DMS 273 treated with DMSO at 0.1 percent for 48 hours (cell line): ENCODE results near the gene CAPN12.

Source experiments
- DNase-seq: peaks from one replicate; lab custom pipeline; 2025; lab: John Stamatoyannopoulos, UW

The CAPN12 gene

DNA sequence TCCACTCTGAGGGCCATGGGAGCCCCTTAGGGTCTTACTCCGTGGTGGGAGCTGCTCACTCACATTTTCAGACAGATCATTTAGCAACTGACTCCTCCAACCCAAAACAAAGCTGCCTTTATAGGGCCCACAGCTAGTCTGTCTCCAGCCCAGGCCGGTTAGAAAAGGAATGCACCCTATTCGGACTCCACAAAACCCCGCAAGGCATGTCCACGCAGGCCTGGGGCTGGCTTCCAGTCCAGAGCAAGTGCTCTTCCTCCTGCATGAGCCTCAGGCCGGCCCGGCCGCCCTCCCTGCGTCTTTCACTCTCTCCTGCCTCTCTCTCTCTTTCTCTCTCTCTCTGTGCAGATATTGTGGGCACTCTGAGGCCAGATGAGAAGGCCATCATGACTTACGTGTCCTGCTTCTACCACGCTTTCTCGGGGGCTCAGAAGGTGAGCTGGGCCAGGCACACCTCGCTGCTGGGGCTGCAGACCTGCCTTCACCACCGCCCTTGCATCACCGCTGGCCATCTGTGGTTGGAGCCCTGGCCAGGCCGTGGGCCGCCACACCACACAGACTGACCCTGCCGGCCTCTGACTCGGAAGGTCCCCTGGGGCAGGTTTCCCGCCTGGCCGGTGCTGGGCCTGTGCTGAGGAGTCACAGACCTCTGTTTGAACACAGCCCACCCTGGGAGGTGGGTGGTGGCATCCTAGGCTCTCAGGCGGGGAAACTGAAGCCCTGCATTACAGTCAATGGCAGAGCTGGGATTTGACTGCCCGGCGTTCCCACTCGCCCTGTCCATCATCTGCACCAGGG lies 33.1 kb downstream of the CAPN12 start:
- no peak for DNase-seq

DNA sequence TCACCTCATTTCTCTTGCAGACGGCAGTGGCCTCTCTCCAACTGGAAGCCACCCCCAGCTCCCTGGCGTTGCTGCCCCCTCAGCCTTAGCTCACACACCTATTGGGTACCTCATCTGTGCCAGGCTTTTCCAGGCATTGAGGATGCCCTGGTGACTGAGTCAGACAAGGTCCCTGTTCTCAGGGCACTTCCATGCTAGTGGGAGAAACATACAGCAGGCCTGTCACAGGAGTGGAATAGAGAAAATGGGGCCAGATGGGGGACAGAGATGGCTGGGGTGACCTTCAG lies 33.9 kb downstream of the CAPN12 start:
- no peak for DNase-seq

DNA sequence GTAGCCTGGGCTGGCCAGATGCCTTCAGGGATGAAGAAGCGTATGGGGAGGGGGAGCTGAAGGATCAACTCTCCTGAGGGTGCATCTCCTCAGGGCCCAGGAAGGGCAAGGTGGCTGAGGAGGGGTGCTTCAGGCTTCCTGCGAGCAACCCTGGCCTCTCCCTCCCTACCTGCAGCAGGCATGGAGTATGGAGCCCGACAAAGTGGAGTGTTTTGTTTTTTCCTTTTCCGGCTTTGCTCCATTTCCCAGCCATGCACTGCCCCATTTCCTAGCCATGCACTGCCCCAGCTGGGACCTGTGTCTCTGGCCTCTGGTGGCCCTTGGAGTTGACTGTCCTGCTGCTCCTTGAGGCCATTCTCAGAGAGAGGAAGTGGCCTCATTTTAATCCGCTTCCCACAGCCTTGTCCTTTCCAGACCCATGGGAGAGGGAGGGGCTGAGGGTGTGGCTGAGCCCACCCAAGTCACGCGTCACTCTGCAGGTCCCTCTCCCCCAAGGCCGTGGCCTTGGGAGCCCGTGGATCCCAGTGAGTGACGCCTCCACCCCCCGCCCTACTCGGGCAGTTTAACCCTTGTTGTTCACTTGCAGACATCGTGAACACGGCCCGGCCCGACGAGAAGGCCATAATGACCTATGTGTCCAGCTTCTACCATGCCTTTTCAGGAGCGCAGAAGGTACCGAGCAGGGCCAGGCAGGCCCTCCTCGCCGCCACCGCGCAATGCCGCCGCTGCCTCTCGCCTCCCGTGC lies 34.4 kb downstream of the CAPN12 start:
- DNase-seq, result no peak

DNA sequence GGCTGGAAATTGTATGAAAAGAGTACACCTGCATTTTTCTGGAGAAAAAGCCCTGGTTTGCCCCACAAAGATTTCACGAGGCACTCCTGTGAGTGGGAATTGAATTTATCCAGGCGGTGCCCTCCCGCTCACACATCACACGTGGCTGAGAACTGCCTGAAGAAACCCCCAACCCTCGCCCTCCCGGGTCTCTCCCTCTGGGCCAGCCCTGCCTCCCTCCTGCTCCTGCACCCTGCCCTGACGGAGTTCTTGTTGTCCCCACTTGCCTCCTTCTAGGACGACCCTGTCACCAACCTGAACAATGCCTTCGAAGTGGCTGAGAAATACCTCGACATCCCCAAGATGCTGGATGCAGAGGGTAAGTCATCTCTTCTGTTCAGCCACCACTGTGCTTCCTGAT lies 35.2 kb downstream of the CAPN12 start:
- DNase-seq, result no peak

DNA sequence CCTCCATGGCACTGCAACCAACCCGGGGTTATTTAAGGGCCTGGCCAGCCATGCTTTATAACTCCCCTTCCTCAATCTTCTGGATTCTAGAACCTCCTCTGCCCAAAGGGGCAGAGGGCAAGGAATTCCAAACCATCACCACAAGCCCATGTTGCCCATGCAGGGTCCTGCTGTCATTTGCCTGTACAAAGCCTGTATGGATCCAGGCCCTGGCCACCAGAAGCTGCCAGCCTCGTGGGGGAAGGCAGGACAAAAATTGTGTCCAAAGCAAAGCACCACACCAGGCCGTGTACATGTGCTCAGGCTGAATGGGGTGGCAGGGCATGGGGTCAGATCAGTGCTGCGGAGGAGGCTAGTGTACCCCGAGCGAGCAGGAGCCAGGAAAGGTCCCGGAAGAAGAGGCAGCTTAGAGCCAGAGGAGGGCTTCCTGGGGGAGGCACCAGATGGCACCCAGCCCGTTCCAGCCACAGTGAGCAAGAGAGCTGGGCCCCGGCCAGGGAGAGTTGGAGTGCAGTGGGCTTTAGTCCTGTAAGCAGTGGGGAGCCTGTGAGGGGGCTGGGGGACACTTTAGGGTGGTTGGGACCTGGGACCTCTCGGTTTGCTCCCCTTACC lies 35.8 kb downstream of the CAPN12 start:
- no peak for DNase-seq

DNA sequence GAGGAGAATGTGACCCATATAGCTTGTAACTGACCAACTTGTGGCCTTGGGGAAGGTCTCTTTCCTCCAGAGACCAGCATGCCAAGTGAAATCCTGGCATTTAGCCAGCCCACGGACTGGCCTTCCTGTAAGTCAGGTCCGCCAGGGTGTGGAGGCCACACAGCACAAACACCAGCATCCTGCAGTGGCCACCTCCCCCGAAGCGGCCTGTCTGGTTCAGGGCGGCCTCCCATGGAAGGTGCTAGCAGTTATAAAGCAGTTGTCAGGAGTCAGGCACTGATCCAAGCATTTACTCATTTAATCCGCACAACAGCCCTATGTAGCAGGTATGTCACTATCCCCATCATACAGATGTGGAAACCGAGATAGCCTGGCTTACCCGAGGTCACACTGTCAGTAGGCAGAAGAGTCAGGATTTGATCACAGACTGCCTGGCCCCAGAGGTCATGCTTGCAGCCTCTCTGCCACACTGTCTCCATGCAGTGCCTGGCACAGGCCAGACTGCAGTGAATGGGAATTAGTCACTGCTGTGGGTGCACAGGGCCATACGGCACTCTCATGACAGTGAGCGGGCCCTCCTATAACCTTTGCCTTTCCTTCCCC lies 36.7 kb downstream of the CAPN12 start:
- DNase-seq, result no peak

DNA sequence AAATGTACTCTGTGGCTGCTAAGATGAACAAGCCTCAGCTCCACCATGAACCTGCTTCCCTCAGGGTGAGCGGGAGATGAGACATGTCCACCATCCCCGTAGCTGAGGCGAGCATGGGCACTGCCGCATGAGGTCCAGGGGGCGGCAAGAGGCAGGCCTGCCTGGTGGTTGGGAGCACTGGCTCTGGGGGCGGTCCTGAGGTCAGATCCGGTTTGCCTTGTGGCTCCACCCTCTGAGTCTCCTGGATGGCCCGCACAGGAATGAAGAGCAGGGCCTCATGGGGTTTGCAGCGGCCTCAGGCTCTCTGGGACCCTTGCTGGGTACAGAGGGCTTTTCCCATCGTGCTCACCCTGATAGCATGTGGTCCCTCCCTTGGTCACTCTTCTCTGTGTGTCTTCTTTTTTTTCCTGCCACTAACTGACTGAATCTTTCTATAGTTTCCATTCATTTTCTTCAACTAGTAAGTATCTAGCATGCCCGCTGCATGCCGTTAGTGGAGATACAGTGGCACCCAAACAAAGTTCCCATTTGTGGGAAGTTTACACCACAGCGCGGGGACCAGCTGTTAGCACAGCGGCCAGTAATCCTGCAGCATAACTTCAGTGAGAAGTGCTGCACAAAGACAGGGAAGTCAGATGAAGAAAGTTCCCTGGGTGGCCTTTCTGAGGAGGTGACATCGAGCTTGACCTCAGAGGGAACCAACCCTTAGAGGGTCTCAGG lies 37.3 kb downstream of the CAPN12 start:
- no peak for DNase-seq

DNA sequence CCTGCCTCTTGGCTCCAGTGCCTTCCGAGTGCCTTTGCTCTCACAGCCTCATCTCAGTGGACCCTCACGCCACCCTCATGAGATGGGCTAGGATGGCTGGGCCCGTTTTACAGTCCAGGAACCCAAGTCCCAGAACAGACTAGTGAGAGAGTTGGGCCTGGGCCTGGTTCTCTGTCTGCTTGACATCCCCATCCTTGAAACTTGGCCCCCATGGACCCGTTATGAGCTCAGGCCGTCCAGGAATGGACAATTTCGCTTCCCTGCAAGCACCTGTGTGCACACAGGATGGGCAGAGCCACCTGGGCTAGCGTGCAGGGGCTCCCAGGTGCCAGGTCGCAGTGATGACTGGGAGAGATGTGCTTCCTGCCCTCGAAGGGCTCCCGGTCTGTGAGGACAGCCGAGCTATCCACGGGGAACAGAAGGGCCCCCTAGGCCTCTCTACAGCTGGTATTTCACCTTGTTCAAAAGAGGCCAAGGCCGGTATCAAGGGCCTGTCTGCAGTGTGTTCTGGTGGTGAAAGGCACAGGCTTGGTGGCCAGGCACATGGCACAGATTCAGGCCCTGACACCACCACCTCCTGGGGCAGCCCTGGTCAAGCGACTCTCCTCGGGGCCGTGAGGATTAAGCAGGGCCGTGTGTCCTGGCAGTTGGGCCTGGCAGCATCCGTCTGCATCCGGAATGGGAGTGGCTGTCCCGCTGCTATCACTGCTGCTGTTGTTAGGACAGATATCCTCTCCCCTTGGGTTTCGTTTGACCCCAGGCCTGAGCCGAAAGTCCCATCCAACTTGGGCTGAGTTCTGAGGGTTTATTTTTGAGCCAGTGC lies 38.9 kb downstream of the CAPN12 start:
- DNase-seq, result no peak

DNA sequence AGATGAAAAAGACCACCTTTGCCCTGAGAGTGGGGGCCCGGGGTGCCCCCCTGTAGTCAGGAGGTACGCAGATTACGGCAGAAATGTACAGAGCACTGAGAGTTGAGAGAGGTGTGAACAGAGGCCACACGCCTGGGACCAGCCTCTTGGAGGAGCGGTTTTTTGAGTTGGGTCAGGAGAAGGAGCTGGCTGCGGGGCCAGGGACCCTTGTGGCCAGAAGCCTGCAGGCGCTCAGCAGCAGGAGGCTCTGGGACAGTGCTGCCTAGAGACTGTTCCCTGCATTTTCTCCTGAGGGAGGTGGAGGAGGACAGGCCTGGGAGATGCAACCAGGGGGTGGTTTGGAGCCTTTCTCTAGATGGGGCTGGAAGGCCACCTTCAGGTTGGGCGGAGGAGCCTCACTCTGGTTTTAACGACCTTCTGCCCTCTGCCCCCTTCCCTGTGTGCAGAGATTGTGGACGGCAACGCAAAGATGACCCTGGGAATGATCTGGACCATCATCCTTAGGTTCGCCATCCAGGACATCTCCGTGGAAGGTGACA lies 39.7 kb downstream of the CAPN12 start:
- no peak for DNase-seq

DNA sequence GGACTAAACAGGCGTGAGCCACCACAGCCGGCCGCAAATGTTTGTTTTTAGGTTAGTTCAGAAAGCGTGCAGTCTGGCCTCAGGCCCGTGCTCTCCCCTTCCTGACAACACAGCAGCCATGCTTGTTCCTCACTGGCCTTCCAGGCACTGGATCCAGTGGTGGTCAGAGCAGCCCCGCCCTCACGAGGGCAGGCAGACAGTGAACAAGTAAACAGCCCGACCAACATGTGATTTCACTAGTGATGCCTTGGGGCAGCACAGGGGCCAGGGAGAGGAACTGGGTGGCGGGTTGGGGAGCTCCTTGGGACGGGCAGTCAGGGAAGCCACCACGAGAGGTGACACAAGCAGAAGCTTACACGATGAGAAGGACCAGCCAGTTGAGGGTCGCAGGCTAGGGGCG lies 40.8 kb downstream of the CAPN12 start:
- no peak for DNase-seq

DNA sequence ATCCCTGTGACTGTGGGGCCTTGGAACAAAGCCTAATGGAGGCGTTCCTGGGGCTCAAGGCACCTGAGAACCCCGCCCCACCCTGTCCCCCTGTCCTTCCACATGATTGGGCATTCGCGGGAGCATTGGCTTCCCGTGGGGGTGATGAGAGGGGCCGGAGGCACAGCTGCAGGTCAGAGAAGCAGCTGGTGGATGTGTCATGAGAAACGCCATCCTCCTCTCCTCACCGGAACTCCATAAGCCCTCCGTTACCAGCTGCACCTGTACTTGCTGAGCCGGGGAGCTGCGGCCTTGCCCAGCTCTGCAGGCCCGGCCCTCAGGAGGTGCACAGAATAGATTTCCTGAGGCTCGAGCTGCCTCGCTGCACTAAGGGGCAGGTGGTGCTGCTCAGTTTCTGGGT lies 42.0 kb downstream of the CAPN12 start:
- DNase-seq, result no peak

DNA sequence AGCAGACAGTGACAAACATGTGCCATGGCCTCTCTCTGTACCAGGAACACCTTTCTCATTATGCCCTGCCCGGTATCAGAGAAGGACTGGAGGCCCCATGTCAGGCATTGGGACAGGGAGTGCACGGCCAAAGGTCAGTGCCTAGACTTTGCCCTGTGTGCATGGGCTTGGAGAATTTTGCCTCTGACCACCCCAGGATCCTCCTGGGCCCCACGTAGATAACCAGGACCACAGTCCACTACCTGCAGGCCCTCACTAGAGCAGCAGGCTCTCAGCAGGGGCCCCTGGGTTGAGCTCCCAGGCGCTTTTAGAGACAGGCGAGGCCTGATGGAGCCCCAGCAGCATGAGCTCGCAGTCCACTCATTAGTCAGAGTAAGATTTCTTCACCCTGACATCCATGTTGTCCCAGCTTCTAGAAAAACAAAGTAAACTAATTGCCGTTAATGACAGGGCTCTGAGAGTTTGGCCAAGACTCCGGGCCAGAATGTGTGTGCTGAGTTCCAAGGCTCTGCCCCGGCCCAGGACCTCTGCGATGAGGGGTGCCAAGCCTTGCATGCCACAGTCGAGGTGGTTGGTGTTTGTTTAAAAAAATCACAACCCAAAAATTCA lies 42.7 kb downstream of the CAPN12 start:
- no peak for DNase-seq

DNA sequence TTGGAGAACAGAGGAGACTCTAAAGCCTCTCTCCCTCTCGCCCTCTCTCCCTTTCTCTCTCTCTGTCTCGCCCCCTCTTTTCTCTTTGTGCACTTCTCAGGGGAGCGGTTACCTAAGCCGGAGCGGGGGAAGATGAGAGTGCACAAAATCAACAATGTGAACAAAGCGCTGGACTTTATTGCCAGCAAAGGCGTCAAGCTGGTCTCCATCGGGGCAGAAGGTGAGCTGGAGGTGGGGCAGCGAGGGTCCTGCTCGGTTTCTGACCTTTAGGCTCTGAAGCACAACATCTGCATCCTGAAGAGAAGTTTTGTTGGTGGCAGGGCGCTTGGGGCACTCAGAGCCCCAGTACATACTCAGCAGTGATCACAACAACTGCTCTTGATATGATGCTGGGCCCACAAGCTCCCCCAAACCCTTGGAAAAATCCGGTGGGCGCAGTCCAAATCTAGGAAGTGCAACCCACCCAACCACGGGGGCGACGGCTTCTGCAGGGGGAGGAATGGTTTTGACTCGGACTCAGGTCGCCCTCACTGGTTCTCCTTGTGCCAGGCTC lies 43.3 kb downstream of the CAPN12 start:
- no peak for DNase-seq

DNA sequence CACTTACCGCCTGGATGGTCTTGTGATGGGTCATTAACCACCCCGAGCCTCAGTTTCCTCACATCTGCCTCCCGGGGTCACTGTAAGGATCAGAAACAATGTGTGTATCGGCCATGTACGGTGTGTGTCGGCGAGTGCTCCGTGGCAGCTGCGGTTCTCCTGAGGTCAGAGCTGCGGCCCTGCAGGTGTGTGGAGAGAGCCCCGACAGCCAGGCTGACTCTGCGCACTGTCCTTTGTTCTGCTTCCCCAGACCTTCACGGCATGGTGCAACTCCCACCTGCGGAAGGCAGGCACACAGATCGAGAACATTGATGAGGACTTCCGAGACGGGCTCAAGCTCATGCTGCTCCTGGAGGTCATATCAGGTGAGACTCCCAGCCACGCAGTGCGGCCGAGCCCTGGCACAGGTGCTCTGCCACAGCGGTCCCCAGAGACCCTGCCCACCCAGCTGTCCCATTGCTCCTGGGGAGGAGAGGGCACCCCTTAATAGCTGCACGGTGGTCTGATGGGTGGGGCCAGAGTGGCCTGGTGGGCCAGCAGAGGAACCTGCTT lies 43.8 kb downstream of the CAPN12 start:
- DNase-seq, result no peak

DNA sequence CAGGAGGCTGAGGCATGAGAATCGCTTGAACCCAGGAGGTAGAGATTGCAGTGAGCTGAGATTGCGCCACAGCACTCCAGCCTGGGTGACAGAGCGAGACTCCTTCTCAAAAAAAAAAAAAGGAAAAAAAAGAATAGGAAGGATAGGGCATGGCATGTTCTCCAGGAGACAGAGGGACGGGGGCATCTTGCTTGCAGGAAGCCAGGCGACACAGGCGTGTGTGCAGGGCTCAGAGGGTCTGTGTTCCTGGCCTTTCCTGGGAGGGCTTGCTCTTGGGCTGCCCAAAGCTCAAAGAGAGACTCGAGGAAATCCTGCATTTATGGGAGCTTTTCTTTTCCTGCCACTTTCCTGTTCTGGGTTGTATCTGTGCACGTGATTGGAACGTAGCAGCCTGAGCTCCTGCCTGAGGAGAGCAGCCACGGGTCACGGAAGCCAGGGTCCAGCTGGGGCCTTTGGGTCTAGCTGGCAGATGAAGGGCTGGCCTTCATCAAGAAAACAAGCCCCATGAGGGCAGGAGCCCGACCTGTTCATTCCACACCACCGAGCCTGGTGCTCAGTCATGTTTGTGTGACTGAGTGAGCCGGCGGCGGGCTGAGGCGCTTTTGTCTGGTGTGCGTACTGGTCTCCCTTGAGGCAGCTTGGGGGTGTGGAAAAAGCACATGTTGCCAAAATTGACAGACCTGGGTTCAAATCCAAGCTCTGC lies 44.5 kb downstream of the CAPN12 start:
- no peak for DNase-seq

DNA sequence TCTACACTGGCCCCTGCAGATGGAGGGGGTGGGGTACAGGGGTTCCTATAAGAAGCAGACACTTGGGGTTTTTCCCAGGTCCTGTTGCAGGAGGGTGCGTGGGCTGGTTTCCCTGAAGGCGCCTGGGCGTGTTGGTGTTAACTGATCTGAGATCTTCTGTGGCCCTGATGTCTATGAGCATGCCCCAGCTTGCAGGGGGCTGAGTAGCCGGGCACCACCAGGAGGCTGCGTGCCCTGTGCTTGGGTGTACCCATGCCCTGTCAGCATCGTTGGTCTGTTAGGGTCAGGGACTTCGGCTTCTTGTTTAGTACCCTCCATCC lies 45.3 kb downstream of the CAPN12 start:
- DNase-seq, result no peak

DNA sequence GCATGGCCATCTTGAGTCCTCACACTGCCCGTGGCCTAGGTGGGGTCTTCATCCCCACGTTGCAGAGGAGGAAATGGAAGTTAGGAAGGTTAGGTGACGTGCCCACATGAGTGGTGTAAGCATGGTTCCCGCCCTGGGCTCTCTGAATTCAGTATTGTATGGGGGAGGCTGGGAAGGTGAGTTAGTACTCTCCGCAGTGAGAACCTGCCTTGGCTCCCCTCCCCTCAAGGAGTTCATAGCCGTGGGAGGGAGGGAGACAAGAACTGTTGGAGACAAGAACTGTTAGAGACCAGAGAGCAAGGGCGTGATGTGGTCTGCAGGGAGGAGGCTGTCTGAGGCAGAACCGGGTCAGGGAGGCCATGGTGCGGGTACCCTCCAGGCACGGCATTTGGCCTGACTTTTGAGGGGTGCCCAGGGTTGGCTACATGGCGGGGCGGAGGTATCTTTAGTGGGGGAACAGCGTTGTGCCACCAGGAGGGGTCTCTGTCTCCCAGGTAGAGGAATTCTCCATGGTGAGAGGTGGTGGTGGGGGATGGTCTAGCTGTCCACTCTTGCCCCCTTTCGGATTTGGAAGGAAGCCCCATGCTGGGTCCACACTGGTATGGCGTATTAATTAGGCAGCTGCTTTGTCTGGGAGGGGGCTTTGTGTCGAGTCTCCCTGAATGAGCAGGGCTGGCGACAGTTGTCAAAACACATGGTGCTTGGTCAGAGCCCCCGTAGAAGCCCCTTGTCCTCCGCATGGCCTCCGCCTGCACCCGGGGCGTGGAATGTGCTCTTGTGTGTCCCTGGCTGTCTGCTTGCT lies 45.8 kb downstream of the CAPN12 start:
- no peak for DNase-seq

DNA sequence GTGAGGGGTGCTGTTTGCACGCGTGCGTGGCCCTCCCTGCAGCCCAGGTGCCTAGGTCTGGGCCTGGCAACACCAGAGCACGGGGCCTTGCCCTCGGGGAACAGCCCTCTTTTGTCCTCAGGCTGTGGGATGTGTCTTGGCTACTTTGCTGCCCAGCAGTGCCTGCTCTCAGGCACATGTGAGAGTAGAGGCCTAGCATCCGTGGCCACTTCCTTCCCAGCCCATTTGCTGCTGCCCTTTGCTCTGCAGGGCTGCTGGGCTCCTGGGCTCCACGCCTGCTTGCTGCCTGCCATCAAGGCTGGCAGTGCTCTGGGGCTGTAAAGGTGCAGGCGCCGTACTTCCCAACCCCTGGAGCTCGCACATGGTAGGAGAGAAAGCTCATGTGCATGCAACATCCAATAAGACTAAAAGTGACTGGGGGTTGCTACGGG lies 46.6 kb downstream of the CAPN12 start:
- DNase-seq, result no peak

DNA sequence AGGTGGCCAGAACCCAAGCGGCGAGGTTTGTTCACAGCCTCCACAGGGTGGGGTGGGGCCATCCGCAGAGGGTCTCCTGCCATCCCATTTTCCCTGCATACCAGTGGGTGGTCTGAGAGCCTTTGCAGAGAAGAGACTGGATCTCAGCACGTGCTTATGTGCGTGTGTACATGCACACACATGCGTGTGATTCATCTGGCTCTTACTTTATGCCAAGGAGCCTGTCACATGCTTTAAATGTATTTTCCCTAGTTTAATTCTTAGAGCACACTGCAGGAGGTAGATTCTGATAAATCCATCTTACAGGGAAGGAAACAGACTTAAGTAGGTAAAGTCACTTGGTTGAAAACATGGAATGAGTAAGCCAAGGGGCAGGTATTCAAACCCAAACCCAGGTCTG lies 47.1 kb downstream of the CAPN12 start:
- DNase-seq, result no peak
